Placental epithelial cell (primary cell): ENCODE measurements around the gene DNAJB8. TPM values are rescaled to one million over a fixed set of nuclear protein-coding genes. Genes with fewer than 3 reads are reported as not detected.

Experiments
- total RNA-seq: library from RNA; depleted of rRNA; stranded (reverse); fragments of >200 nt; gene quantifications from 2 replicates; pipeline ENCODE4 v1.2.3, GENCODE V29; 2012

DNAJB8 gene
- not detected in 2 replicates for total RNA-seq

DNA sequence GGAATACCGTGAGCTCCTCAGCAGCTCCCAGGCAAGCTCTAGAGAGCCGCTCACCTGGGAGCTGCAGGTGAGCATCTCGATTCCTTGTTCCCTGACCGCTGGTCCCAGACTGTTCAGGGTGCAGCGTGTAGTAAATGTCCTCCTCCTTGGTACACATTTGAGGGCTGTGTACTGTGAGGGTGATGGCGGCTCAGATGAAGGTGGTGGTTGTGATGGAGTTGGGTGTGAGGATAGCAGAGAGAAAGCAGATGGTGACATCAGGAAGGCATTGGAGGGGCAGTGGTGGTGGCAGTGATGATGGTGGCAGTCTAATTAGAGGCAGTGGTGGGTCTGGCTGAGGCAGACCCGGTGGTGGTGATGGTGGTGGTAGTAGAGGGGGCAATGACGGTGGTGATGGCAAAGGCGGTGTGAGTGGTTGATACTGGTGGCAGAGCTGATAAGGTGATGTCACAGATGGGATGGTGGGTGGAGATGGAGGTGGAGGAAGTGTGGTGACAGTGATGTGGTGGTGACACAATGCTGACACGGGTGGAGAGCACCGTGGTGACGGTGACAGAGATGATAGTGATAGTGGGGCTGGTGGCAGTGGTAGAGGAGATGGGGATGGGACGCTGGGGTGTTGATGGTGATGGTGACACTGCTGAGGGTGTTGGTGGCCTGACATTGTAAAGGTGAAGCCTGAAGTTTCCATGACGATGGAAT is at the start of gene DNAJB8:
Gene DNAJB8, minus strand, starts transcription at position 51 of the 702 bp plus-strand sequence. CDS start 3,645 bp downstream, outside the sequence.

DNA sequence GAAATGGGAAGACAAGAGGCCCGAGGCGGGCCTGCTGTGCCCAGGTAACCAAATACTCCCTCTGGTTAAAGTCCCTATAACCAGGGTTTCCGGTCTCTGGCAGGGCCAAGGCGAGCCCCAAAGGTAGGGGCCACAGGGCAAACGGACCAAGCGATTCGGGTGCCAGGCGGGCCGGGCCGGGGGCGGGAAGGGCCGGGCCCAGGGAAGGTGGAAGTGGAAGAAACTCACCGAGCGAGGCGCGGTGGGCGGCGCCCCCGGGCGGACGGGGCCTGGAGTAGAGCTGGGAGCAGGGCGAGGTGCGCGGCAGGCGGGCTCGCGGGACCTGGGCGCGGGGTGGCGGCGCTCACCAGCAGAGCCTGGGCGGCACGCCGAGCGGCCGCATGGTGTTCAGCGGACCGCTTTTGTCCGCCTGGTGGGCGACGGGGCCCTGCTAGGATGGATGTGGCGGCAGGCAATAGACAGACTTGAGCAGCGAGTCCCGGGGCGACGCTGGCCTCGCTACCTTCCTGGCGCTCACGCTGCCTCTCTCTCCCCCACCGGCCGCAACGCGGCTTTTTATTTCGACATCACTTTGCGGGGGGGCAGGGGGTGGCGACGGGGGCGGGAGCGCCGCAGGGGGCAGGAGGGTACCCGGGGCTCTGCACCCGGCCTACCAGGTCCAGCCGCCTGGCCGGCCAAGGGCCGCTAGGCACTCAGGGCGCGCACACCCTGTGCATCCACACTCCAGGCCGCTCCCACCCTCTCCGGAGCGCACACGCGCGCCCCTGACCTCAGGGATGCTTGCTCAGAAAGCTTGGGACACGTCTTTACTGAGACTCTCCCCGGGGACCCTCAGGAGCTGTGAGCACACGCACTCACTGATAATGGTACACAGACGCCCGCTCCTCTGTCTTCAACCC is 26.2 kb upstream of the DNAJB8 start, which contains the start of gene GATA2:
Gene GATA2, minus strand, starts transcription at position 531 of the 899 bp plus-strand sequence. CDS start 6,170 bp downstream, outside the sequence.

Other genes starting within 250 kb of the DNAJB8 start
- 9.4 and 19.5 TPM in 2 replicates for gene GATA2, start 26.3 kb upstream of the DNAJB8 start, total RNA-seq
- gene RPN1, start 183.9 kb upstream of the DNAJB8 start, total RNA-seq = 357 and 550 TPM in 2 replicates